Measurements from ENCODE around the gene SLAMF8.

The SLAMF8 gene

GRCh38 chr1:159877695-159878444 lies 51.2 kb downstream of the SLAMF8 start:
- no peak for DNase-seq

GRCh38 chr1:159879136-159879535 lies 52.5 kb downstream of the SLAMF8 start:
- DNase-seq = no peak

GRCh38 chr1:159879977-159880376 lies 53.3 kb downstream of the SLAMF8 start:
- DNase-seq = no peak

GRCh38 chr1:159880430-159880829 lies 53.8 kb downstream of the SLAMF8 start:
- DNase-seq = no peak

- peak; percentile 98 for DNase-seq
These were observed 55.2 kb downstream of the SLAMF8 start for GRCh38 chr1:159881622-159882526.

GRCh38 chr1:159882527-159882862 lies 55.8 kb downstream of the SLAMF8 start:
- no peak for DNase-seq

GRCh38 chr1:159883134-159883533 lies 56.5 kb downstream of the SLAMF8 start:
- no peak for DNase-seq

GRCh38 chr1:159884296-159884695 lies 57.6 kb downstream of the SLAMF8 start:
- no peak for DNase-seq
